GM21717 (cell line): Measurements from ENCODE around the gene KDM5A.
"Not testable (repeated sequence)": the region's sequence is repeated elsewhere in the genome, so short reads cannot be mapped to it uniquely, and the experiment has no call there.

Source experiments
- ATAC-seq: cut with Tn5 transposase; IDR thresholded peaks from one replicate; pipeline ENCODE4 v1.9.1; 2021; ENCODE audit warnings: mild to moderate bottlenecking, moderate library complexity; ENCODE audit not compliant: unreplicated experiment

Gene KDM5A

DNA sequence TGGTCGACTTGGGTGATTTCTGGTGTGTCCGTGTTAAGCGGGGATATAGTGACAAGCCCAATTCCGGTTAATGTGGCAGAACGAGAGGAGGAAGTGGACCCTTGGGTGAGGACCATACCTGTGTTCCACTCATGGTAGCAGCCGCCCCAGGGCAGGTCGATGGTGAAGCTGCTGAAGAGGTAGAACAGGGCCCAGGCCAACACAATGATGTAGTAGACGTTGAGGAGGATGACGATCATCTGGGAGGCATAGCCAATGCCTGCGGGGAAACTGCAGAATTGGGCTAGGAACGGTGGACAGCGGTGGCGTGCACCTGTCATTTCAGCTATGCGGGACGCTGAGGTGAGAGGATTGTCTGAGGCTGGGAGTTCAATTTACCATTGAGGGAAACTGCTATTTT lies 146.6 kb downstream of the KDM5A start:
- no peak for ATAC-seq

DNA sequence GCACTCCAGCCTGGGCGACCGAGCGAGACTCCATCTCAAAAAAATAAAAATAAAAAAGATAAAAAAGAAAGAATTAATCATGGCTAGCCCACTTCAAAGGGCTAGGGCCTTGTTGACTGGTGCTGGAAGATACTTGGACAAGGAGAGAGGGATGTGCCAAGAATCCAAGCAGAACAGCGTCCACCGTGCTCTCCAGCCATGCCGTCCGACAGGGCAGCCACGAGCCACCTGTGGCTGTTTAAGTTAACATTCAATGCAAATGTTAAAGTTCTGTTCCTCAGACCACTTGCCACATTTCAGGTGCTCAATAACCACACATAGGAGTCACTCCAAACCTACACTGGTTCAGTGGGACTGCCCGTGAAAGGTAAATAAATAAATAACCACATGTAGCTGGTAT lies 147.9 kb downstream of the KDM5A start:
- ATAC-seq = no peak

GRCh38 chr12:240566-240965 lies 148.6 kb downstream of the KDM5A start:
- no peak for ATAC-seq

DNA sequence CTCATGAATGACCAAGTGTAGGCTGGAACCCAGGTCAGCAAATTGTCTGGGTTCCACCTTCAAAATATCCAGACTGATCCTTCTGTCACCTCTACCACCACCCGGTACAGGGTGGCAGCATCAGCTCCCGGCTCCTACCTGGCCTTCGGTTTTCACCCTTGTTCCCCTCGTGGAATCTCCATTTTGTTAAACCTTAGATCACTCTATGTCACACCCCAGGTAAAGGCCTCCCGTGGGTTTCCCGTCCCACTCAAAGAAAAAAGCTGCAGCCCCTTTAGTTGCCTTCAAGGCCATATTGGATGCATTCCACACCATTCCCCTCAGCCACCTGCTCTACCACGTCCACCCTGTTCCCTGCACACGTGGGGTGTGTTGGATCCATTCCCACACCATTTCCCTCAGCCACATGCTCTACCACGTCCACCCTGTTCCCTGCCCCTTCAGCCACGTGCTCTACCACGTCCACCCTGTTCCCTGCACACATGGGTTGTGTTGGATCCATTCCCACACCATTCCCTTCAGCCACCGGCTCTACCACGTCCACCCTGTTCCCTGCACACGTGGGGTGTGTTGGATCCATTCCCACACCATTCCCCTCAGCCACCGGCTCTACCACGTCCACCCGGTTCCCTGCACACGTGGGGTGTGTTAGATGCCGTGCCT lies 150.3 kb downstream of the KDM5A start:
- no peak for ATAC-seq

DNA sequence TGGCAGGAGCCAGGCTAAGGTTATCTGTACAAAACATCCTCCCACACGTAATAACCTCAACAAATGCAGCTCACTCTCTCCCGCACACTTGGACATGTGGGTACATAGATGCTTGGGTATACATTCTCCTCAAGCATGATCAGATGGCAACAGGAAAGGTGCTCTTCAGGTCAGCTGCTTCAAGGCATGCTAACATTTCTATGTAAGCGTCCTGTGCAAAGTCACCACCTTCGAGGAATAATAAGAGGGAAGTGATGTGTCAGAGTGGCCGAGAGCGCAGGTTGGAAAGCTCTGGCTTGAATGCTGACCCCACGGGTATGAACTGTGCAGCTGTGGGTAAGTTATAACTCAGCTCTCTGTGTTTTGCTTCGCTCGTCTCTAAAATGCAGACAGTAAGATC lies 151.0 kb downstream of the KDM5A start:
- no peak for ATAC-seq

GRCh38 chr12:237026-237815 lies 151.9 kb downstream of the KDM5A start:
- ATAC-seq = no peak

- no peak for ATAC-seq
Observed at GRCh38 chr12:236445-236844, 152.7 kb downstream of the KDM5A start.

GRCh38 chr12:235967-236366 lies 153.2 kb downstream of the KDM5A start:
- ATAC-seq = not testable (repeated sequence)

- ATAC-seq = no peak
Observed at GRCh38 chr12:234891-235415, 154.2 kb downstream of the KDM5A start.

- no peak for ATAC-seq
Observed at GRCh38 chr12:234019-234418, 155.1 kb downstream of the KDM5A start.

GRCh38 chr12:233615-233968 lies 155.5 kb downstream of the KDM5A start:
- ATAC-seq = no peak

DNA sequence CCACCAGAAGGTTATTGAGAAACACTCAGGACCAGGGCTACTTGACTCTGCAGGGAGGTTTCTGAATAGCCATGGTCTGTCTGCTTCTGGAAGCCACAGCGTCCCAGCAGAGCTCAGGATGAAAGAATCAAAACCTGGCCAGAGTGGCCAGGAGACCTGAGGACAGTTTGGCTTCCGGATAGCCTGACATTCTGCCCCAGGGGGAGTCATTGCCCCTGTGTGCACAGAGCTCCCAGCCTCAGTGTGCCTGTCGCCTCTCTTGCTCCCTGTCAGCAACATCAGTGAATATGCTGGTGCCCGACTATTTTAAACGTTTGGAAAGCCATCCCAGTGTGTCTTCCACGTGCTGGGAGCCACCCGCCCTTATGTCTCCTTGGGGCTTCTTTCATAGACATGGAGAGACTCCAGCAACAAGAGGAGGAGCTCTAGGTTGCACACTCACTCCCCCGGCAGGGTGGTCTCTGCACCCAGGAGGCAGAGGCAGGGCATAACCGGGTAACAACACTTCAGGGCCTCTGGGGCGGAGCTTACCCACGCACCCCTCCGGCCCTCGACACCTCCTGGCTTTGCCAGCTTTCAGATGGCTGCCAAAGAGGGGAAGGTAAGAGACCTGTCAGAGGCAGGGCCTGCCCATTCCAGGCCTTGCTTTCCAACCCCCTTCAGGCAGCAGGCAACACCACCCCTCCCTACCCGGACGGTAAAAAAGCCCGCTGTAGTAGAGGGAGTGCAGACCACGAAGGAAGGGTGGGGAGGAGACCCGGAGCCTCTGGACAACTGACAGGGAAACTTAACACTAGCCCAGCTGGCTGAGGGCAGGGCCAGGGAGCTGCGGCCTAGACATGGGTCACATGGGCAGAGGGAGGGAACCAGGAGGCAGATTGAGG lies 156.1 kb downstream of the KDM5A start:
- no peak for ATAC-seq

- ATAC-seq = no peak
Observed at GRCh38 chr12:230925-231671, 158.0 kb downstream of the KDM5A start.
